Naive B cell (primary cell): ENCODE measurements around the gene IBA57. TPM values are rescaled to one million over a fixed set of nuclear protein-coding genes. Genes with fewer than 3 reads are reported as not detected.

Experiments used
- ATAC-seq, 2 donors: fragments of 150-1000 bp; cut with Tn5 transposase; 2 replicates each; pipeline ENCODE4 v1.10.0; 2021; ENCODE audit warnings: low read depth in 2 of 2, mild to moderate bottlenecking in 2 of 2, moderate library complexity in 2 of 2
- DNase-seq: peaks from one replicate; pipeline ENCODE4 v3.0.0; 2022
- H3K27ac Mint-ChIP-seq, 6 donors: one replicate each; pipeline ENCODE4 v1.8.0; 2020 to 2022; ENCODE audit warnings: mild to moderate bottlenecking in 6 of 6, mixed read lengths in 6 of 6, moderate library complexity in 5 of 6, inconsistent platforms in 2 of 6
- H3K27me3 Mint-ChIP-seq, 3 donors: one replicate each; pipeline ENCODE4 v1.8.0; 2021 to 2022; ENCODE audit warnings: mixed read lengths in 3 of 3, mild to moderate bottlenecking in 1 of 3
- H3K36me3 Mint-ChIP-seq, 2 donors: one replicate each; pipeline ENCODE4 v1.8.0; 2020 to 2022; ENCODE audit warnings: mixed read lengths in 2 of 2, inconsistent platforms in 1 of 2, mild to moderate bottlenecking in 1 of 2
- H3K4me1 Mint-ChIP-seq, 3 donors: one replicate each; pipeline ENCODE4 v1.8.0; 2020 to 2022; ENCODE audit warnings: mixed read lengths in 3 of 3, inconsistent platforms in 1 of 3, mild to moderate bottlenecking in 1 of 3, moderate library complexity in 1 of 3
- H3K4me3 Mint-ChIP-seq, 8 donors: one replicate each; pipeline ENCODE4 v1.8.0; 2020 to 2022; ENCODE audit warnings: mild to moderate bottlenecking in 8 of 8, mixed read lengths in 8 of 8, moderate library complexity in 8 of 8, inconsistent platforms in 2 of 8
- H3K9me3 Mint-ChIP-seq, 7 donors: one replicate each; pipeline ENCODE4 v1.8.0; 2020 to 2022; ENCODE audit warnings: mixed read lengths in 7 of 7, mild to moderate bottlenecking in 5 of 7, inconsistent platforms in 2 of 7, moderate library complexity in 1 of 7
- polyA plus RNA-seq, 6 donors: library from polyadenylated mRNA; unstranded; fragments of 300-500 nt; fragmentation: Illumina TruSeq; gene quantifications; one replicate each; pipeline ENCODE4 v1.2.3, GENCODE V29; 2021; ENCODE audit warnings: low read depth in 6 of 6

The IBA57 gene
- polyA plus RNA-seq, result 10 to 100 TPM in 1 of 6 donors, 1 to 10 TPM in 5; 2.0 to 11.7 (median 3.1) TPM

- H3K9me3 Mint-ChIP-seq, result no peaks in the 10 kb centered on the region
- H3K4me3 Mint-ChIP-seq, result peak within 1 kb of the TSS; percentile 86 to 97 (median 92)
- peak; percentile 100 for DNase-seq
- ATAC-seq, result peak; percentile 74 to 75
- H3K27ac Mint-ChIP-seq, result peak within 1 kb of the TSS; percentile 95 to 99 (median 98)
- H3K4me1 Mint-ChIP-seq, result peaks cover 27 to 42% (median 37%) of the 10 kb centered on the region in 3 donors
- H3K27me3 Mint-ChIP-seq, result no peaks in the 10 kb centered on the region
- H3K36me3 Mint-ChIP-seq, result no peaks in the 10 kb centered on the region
These were observed at the start of gene IBA57 for GRCh38 chr1:228165372-228166169. Gene IBA57 (plus strand): TSS chr1:228165804. CDS start chr1:228165817, 13 bp downstream.

- no peak overlapping the region for H3K4me3 Mint-ChIP-seq
These were observed 48.3 kb upstream of the IBA57 start for GRCh38 chr1:228117335-228117734.

GRCh38 chr1:228118040-228118439, 47.6 kb upstream of the IBA57 start:
- no peaks in the 10 kb centered on the region for H3K27me3 Mint-ChIP-seq
- peak overlapping the region in 2 of 6 donors; percentile 4 to 47 for H3K27ac Mint-ChIP-seq
- no peaks in the 10 kb centered on the region for H3K36me3 Mint-ChIP-seq
- H3K4me3 Mint-ChIP-seq, result no peak overlapping the region
- peaks cover 0 to 6% (median 0%) of the 10 kb centered on the region in 7 donors for H3K9me3 Mint-ChIP-seq
- DNase-seq (no peak), ATAC-seq (no peak)
- peaks cover 0 to 13% (median 4%) of the 10 kb centered on the region in 3 donors for H3K4me1 Mint-ChIP-seq

More at GRCh38 chr1:228117335-228117734, 48.3 kb upstream of the IBA57 start:
- Mint-ChIP-seq H3K27ac (no peak overlapping the region), H3K4me1 (peaks cover 0 to 13% (median 4%) of the 10 kb centered on the region in 3 donors), H3K36me3 (no peaks in the 10 kb centered on the region), H3K9me3 (peaks cover 0 to 6% (median 0%) of the 10 kb centered on the region in 7 donors), H3K27me3 (no peaks in the 10 kb centered on the region)
- no peak for ATAC-seq
- no peak for DNase-seq

DNA sequence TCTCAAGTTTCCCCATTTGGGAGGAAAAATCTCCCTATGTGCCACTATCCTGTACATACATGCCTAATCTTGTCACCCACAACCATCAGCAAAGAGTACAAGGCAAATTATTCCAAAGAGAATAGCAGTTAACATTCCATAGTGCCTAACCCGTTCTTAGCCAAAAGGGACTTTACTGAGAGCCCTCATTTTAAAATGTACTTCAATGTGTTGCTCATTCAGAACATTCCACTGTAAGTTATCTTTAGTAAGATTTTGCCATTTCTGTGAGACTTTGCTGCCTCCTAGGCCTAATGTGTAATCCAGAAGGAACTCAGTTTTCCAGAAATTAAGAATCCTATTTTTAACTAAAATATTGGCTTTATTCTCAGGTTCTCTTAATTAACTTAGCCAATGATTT, 45.3 kb upstream of the IBA57 start:
- H3K27ac Mint-ChIP-seq, result peak overlapping the region in 2 of 6 donors; percentile 10 to 72
- H3K27me3 Mint-ChIP-seq, result peaks cover 6 to 12% (median 8%) of the 10 kb centered on the region in 3 donors
- H3K4me1 Mint-ChIP-seq, result peaks cover 0 to 13% (median 4%) of the 10 kb centered on the region in 3 donors
- DNase-seq (no peak), ATAC-seq (no peak)
- peaks cover 0 to 6% (median 0%) of the 10 kb centered on the region in 7 donors for H3K9me3 Mint-ChIP-seq
- H3K4me3 Mint-ChIP-seq, result no peak overlapping the region
- H3K36me3 Mint-ChIP-seq, result no peaks in the 10 kb centered on the region

- Mint-ChIP-seq H3K4me1 (peaks cover 0 to 13% (median 4%) of the 10 kb centered on the region in 3 donors), H3K27me3 (peaks cover 6 to 12% (median 9%) of the 10 kb centered on the region in 3 donors), H3K9me3 (peaks cover 0 to 6% (median 0%) of the 10 kb centered on the region in 7 donors), H3K36me3 (no peaks in the 10 kb centered on the region), H3K4me3 (peak overlapping the region in 3 of 8 donors; percentile 31 to 36 (median 34)), H3K27ac (peak overlapping the region in 3 of 6 donors; percentile 6 to 83 (median 72))
- DNase-seq (peak; percentile 50), ATAC-seq (peak; percentile 84 to 88)
These were observed 44.6 kb upstream of the IBA57 start for GRCh38 chr1:228120857-228121489.

DNA sequence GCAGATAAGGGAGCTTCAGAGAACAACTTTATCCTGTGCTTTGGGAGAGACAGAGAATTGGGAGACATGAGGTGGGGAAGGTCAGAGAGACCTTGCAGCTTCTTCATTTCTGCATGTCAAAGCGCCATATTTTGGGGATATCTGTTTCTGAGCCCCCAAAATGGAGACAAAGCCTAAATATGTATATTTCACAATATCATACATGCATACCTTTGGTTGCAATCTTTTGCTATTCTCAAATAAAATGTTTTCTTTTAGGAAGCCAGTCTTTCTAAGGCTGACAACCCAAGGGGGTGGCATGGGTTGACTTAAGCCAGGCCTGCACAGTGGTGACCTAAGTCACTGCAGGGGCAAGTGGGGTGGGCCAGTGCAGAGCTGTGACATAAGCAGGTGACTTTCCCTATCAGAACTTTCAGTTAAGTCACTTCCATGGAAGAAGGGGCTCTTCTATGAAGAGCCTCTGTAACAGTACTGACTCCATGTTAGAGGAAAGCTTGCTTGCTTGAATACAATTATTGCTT, 42.6 kb upstream of the IBA57 start:
- H3K9me3 Mint-ChIP-seq, result peaks cover 0 to 3% (median 0%) of the 10 kb centered on the region in 7 donors
- no peaks in the 10 kb centered on the region for H3K36me3 Mint-ChIP-seq
- ATAC-seq, result no peak
- H3K27me3 Mint-ChIP-seq, result peaks cover 12 to 14% (median 13%) of the 10 kb centered on the region in 3 donors
- no peak for DNase-seq
- H3K4me3 Mint-ChIP-seq, result no peak overlapping the region
- H3K4me1 Mint-ChIP-seq, result peaks cover 0 to 13% (median 4%) of the 10 kb centered on the region in 3 donors
- H3K27ac Mint-ChIP-seq, result peak overlapping the region in 1 of 6 donors; percentile 45

GRCh38 chr1:228123505-228123904, 42.1 kb upstream of the IBA57 start:
- Mint-ChIP-seq H3K4me1 (peaks cover 0 to 13% (median 4%) of the 10 kb centered on the region in 3 donors), H3K27ac (no peak overlapping the region), H3K9me3 (no peaks in the 10 kb centered on the region), H3K36me3 (no peaks in the 10 kb centered on the region), H3K27me3 (peaks cover 12 to 18% (median 14%) of the 10 kb centered on the region in 3 donors), H3K4me3 (no peak overlapping the region)
- ATAC-seq (no peak), DNase-seq (no peak)

DNA sequence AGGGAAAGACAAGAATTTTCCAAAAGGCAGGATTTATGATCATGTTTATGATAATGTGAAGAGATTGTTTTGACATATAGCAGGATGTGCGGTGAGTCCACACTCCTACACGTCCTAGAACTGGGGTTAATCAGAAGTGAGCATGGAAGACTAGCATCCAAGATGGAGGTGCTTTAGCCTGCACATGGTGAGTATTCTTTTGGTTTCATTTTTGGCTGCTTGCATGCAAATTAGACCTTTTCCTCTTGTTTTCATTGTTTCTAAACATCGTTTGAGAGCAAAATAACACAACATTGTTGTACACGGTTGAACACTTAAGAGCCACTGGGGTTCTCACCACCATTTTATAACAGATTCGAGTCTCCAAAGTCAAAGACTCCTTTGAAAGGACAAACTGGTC, 40.4 kb upstream of the IBA57 start:
- DNase-seq, result no peak
- peaks cover 0 to 14% (median 4%) of the 10 kb centered on the region in 3 donors for H3K4me1 Mint-ChIP-seq
- no peak for ATAC-seq
- H3K36me3 Mint-ChIP-seq, result no peaks in the 10 kb centered on the region
- H3K4me3 Mint-ChIP-seq, result no peak overlapping the region
- H3K27me3 Mint-ChIP-seq, result peaks cover 12 to 18% (median 14%) of the 10 kb centered on the region in 3 donors
- H3K27ac Mint-ChIP-seq, result no peak overlapping the region
- H3K9me3 Mint-ChIP-seq, result no peaks in the 10 kb centered on the region

- no peak for ATAC-seq
- H3K27ac Mint-ChIP-seq, result peak overlapping the region in 1 of 6 donors; percentile 27
- H3K4me1 Mint-ChIP-seq, result peaks cover 7 to 19% (median 16%) of the 10 kb centered on the region in 3 donors
- no peaks in the 10 kb centered on the region for H3K36me3 Mint-ChIP-seq
- H3K27me3 Mint-ChIP-seq, result peaks cover 0 to 13% (median 8%) of the 10 kb centered on the region in 3 donors
- no peak for DNase-seq
- no peak overlapping the region for H3K4me3 Mint-ChIP-seq
- H3K9me3 Mint-ChIP-seq, result no peaks in the 10 kb centered on the region
These were observed 33.8 kb upstream of the IBA57 start for GRCh38 chr1:228131766-228132165.

DNA sequence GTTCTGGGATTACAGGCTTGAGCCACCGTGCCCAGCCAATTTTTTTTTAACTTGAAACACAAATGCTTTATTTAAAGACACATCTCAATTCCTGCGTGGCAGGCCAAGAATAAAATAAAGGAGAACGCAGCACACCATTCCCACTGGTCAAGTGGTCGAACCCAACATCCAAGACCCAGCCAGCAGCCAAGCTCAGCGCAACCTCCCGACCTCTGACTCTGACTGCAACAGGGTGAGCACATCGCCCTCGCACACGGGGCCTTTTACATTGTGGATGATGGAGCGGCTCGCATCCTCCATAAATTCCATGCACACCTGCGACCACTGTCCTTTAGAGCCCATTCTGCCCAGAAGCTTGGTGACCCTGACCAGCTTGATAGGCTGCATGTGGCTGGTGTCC, 31.0 kb upstream of the IBA57 start:
- Mint-ChIP-seq H3K4me3 (no peak overlapping the region), H3K36me3 (no peaks in the 10 kb centered on the region), H3K4me1 (peaks cover 22 to 38% (median 35%) of the 10 kb centered on the region in 3 donors), H3K9me3 (peaks cover 0 to under 1% (median 0%) of the 10 kb centered on the region in 7 donors), H3K27me3 (peaks cover 0 to 4% (median 0%) of the 10 kb centered on the region in 3 donors), H3K27ac (peak overlapping the region in 3 of 6 donors; percentile 50 to 74 (median 72))
- no peak for DNase-seq
- ATAC-seq, result no peak

DNA sequence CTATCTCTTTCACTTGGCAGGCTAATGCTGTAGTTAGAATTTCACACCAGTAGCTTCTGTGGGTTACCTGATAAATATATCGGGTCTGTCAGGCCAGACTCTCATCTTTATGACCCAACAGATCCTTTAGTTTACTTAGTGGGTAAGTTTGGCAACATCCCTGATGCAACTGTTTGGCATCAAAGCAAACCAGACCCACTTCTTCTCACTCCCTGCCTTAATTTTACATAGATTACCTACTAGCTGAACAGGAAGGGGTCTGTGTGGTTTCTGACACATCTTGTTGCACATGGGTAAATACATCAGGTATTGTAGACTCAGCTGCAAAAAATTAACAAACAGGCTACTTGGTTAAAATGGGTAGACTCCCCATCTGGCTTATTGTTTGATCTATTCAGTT, 28.7 kb upstream of the IBA57 start:
- Mint-ChIP-seq H3K27ac (peak overlapping the region; percentile 29 to 100 (median 96)), H3K4me3 (peak overlapping the region in 1 of 8 donors; percentile 86), H3K9me3 (peaks cover 0 to 2% (median 0%) of the 10 kb centered on the region in 7 donors), H3K27me3 (no peaks in the 10 kb centered on the region), H3K4me1 (peaks cover 25 to 41% (median 38%) of the 10 kb centered on the region in 3 donors), H3K36me3 (no peaks in the 10 kb centered on the region)
- no peak for DNase-seq
- ATAC-seq, result no peak

- H3K9me3 Mint-ChIP-seq, result peaks cover 0 to 2% (median 0%) of the 10 kb centered on the region in 7 donors
- ATAC-seq (no peak), DNase-seq (no peak)
- no peaks in the 10 kb centered on the region for H3K36me3 Mint-ChIP-seq
- peaks cover 39 to 65% (median 61%) of the 10 kb centered on the region in 3 donors for H3K4me1 Mint-ChIP-seq
- peak overlapping the region; percentile 93 to 100 (median 100) for H3K27ac Mint-ChIP-seq
- peak overlapping the region; percentile 84 to 98 (median 97) for H3K4me3 Mint-ChIP-seq
- H3K27me3 Mint-ChIP-seq, result no peaks in the 10 kb centered on the region
These were observed 26.1 kb upstream of the IBA57 start for GRCh38 chr1:228139406-228139930.
